Stimulated activated naive CD8-positive, alpha-beta T cell treated with anti-CD3 and anti-CD28 coated beads, Interleukin-15, Interleukin-2, amounts not matched to agents 100 ng/mL and 50 ng/mL, for 24 hours (primary cell): ENCODE data around the gene VCP.
"Not testable (repeated sequence)": the region's sequence is repeated elsewhere in the genome, so short reads cannot be mapped to it uniquely, and the experiment has no call there.

Experiments
- H3K27ac Mint-ChIP-seq: one replicate; pipeline ENCODE4 v1.8.0; 2021; ENCODE audit warnings: mild to moderate bottlenecking, mixed read lengths
- H3K27me3 Mint-ChIP-seq: one replicate; pipeline ENCODE4 v1.8.0; 2021; ENCODE audit warnings: mixed read lengths
- H3K36me3 Mint-ChIP-seq: one replicate; pipeline ENCODE4 v1.8.0; 2021; ENCODE audit warnings: low read depth, mixed read lengths
- H3K4me1 Mint-ChIP-seq: one replicate; pipeline ENCODE4 v1.8.0; 2021; ENCODE audit warnings: low read depth, mixed read lengths
- H3K4me3 Mint-ChIP-seq: one replicate; pipeline ENCODE4 v1.8.0; 2021; ENCODE audit warnings: mild to moderate bottlenecking, mixed read lengths
- H3K9me3 Mint-ChIP-seq: one replicate; pipeline ENCODE4 v1.8.0; 2021; ENCODE audit warnings: mixed read lengths

Gene VCP

DNA sequence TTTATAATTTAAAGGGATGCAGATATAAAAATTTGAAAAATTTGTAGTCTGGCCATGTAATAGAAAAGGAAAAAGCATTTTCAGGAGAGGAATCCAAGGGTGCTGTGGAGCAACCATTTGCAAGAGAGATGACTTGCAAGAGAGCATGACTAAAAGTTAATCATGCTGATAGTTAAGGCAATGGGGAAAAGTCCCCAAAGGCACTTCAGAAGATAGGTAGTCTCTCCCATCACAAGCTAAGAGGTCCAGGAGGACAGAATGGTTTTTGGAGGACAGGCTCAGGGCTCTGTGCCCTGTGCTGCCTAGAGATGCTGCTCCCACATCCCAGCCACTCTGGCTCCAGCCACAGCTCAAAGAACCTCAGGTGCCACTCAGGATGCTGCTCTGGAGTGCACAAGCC is 44.1 kb downstream of the VCP start:
- H3K27me3 Mint-ChIP-seq = no peaks in the 10 kb centered on the region
- no peak overlapping the region for H3K27ac Mint-ChIP-seq
- peaks cover 4% of the 10 kb centered on the region for H3K4me1 Mint-ChIP-seq
- no peaks in the 10 kb centered on the region for H3K36me3 Mint-ChIP-seq
- no peaks in the 10 kb centered on the region for H3K9me3 Mint-ChIP-seq
- H3K4me3 Mint-ChIP-seq = no peak overlapping the region

DNA sequence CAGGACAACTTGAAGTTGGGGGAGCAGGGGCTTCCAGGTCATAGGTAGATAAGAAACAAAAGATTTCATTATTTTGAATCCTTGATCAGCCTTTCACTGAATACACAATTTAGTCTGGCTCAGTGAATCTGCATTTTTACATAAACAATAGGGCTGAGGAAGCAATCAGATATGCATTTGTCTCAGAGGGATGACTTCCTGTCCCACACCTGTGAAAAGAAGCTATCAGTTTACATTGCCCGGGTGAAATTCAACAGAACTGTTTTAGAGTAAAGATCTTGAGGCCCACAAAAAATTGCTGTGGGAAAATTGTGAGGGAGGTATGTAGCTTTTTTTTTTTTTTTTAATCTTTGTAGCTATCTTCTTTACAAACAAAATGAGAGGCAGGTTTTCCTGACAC is 44.6 kb downstream of the VCP start:
- Mint-ChIP-seq H3K4me3 (no peak overlapping the region), H3K9me3 (no peaks in the 10 kb centered on the region), H3K36me3 (no peaks in the 10 kb centered on the region), H3K27me3 (no peaks in the 10 kb centered on the region), H3K27ac (no peak overlapping the region), H3K4me1 (peaks cover 4% of the 10 kb centered on the region)

DNA sequence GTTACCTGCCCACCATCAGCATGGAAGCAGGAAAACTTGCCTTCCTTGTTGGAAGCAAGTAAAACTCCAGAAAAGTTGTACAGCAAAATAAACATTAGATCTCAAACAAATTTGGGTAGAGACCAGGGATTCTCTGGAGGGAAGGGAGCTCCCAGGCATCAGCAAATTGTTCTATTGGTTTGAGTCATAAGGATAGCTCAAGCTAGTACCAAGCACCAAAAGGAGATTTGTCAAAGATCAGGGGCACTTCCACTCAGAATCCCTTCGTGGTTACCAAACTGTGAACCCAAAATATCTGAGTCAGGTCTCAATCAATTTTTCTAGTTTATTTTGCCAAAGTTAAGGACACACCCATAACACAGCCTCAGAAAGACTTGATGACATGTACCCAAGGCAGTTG is 45.1 kb downstream of the VCP start:
- Mint-ChIP-seq H3K4me3 (no peak overlapping the region), H3K27me3 (no peaks in the 10 kb centered on the region), H3K4me1 (peaks cover 4% of the 10 kb centered on the region), H3K36me3 (no peaks in the 10 kb centered on the region), H3K27ac (no peak overlapping the region), H3K9me3 (no peaks in the 10 kb centered on the region)

DNA sequence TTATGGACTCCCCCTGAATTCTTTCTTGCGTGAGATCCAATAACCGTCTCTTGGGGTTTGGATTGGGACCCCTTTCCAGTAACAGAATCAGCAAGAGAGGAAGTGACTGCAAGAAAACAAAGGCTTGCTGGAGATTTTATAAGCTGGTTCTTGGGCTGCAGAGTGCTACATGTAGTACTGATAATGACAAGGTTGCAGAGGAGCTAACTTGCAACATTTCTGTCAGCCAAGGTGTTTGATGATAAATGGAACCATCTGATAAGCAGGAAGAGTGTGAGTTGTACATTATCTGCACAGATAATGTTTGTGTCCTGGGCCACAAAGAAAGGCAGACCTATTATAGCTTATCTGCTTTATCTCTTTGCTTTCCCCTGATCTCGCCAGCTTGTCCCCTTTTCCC is 45.8 kb downstream of the VCP start:
- H3K27ac Mint-ChIP-seq = no peak overlapping the region
- H3K9me3 Mint-ChIP-seq = no peaks in the 10 kb centered on the region
- H3K36me3 Mint-ChIP-seq = no peaks in the 10 kb centered on the region
- H3K4me1 Mint-ChIP-seq = peaks cover 4% of the 10 kb centered on the region
- H3K4me3 Mint-ChIP-seq = no peak overlapping the region
- no peaks in the 10 kb centered on the region for H3K27me3 Mint-ChIP-seq

DNA sequence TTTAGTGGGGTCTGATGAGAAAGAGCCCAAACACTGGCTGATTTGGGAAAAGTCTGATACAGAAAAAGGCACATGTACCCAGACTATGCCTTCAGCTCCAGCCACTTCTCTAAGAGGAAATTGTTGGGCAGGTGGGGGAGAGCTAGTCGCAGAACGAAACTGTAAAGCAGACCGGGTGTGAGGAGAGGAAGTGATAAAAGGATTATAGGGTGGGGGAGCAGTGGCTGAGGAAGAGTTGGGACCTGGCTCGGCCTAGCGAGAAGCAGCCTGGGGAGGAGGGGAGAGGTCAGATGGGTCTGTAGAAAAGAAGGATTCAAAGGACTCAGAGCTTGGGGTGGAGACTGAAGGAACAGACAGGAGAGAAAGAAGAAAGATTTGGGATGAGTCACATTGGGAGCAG is 49.0 kb downstream of the VCP start:
- H3K36me3 Mint-ChIP-seq, H3K27me3 Mint-ChIP-seq, H3K4me1 Mint-ChIP-seq, H3K9me3 Mint-ChIP-seq, H3K27ac Mint-ChIP-seq, H3K4me3 Mint-ChIP-seq: not testable (repeated sequence)

DNA sequence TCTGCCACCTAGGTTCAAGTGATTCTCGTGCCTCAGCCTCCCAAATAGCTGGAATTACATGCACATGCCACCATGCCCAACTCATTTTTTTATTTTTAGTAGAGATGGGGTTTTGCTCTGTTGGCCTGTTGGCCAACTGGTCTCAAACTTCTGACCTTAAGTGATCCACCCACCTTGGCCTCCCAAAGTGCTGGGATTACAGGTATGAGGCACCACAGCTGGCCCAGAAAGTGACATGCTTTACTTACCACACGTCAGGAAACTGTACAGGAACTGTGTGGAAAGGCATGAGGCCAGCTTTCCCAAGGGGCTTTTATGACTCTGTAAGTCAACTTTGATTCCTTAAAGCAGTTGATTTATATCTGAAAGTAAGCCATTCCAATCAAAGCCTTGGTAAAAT is 57.9 kb downstream of the VCP start:
- H3K27ac Mint-ChIP-seq = no peak overlapping the region
- no peaks in the 10 kb centered on the region for H3K4me1 Mint-ChIP-seq
- H3K4me3 Mint-ChIP-seq = no peak overlapping the region
- H3K36me3 Mint-ChIP-seq = peaks cover 32% of the 10 kb centered on the region
- peaks cover 22% of the 10 kb centered on the region for H3K9me3 Mint-ChIP-seq
- H3K27me3 Mint-ChIP-seq = no peaks in the 10 kb centered on the region

DNA sequence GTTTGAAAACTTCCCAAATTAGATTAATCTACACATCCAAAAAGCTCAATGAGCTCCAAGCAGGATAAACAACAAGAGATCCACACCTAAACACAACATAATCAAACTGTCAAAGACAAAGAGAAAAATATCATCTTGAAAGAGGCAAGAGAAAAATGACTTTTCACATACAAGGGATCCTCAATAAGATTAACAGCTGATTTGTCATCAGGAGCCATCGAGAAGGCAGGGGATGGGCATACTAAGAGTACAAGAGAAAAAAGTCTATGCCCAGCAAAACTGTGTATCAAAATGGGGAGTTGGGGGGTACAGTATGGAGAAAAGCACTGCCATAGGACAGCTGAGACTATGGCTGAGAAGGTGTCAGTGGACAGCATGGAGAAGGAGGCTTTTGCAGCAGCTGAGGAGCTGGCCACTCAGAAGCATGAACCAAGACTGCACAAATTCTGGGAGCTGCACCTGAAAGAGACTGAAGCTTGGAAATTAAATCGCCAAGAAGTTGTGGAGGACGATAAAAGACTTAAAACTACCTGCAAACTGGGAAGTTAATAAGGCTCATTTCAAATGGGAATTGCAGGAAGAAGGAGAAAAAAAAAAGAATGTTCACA is 62.0 kb downstream of the VCP start:
- H3K9me3 Mint-ChIP-seq = peaks cover 22% of the 10 kb centered on the region
- no peaks in the 10 kb centered on the region for H3K27me3 Mint-ChIP-seq
- no peaks in the 10 kb centered on the region for H3K4me1 Mint-ChIP-seq
- peaks cover 32% of the 10 kb centered on the region for H3K36me3 Mint-ChIP-seq
- no peak overlapping the region for H3K27ac Mint-ChIP-seq
- no peak overlapping the region for H3K4me3 Mint-ChIP-seq
